ENCODE measurements around the gene SLC36A3.
"Not testable (repeated sequence)": the region's sequence is repeated elsewhere in the genome, so short reads cannot be mapped to it uniquely, and the experiment has no call there.

Gene SLC36A3

GRCh38 chr5:151309266-151309665 is 5.7 kb upstream of the SLC36A3 start:
- H3K4me3 ChIP-seq (ENCODE audit: low read depth, low read length): not testable (repeated sequence)

DNA sequence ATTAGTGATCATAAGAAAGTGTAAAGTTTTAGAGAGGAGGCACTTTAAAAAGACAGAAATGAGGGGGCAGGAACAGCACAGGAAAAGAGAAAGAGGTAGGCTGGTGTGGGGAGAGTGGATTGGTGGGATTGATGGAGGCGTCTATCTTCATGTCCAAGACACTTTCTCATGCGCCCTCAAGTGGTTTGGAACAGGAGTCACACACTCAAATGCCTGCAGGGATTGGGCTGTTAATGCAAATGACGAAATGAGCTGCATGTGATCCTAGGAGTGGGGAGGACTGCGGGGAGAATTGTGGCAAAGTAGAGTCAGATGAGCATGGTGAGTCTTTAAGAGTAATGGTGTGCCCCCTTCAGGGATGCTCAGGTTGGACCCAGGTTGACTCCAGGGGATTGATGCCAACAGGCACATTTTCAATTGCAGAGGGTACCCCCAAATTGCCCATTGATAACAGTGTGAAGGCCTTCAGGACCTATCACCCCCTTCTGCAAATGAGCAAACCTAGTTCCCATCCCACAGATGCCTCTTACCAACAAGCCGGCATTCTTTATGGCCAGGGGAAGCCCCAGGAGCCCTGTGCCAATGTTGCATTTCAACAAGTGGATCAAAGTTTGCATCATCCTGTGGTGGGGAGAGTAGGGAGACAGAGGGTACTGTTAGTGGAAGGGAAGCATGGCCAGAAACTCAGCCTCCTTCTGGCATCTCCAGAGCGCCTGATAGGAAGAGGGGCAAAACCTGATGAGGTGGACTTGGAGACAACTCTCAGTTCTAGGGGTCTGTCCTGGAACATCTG is 5.3 kb downstream of the SLC36A3 start:
- no peak overlapping the region for H3K4me3 ChIP-seq (ENCODE audit: low read depth, low read length)

DNA sequence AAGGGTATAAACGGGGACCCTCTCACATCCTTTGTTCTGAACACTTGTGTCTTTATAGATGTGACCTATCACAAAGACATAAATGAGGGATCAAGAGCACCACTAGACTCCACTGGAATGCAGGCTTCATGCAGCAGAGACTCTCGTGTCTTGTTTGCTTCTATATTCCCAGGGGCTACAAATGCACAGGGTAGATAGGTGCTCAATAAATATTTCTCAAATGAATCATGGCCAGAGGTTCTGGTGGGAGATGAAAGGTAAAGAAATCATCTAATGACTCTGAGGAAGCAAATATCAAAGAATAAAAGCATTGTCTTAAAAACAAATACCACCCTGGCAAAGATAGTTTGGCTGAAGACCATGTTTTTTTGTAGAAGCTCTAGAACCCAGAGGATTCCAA is 6.6 kb downstream of the SLC36A3 start:
- H3K4me3 ChIP-seq (ENCODE audit: low read depth, low read length): no peak overlapping the region

DNA sequence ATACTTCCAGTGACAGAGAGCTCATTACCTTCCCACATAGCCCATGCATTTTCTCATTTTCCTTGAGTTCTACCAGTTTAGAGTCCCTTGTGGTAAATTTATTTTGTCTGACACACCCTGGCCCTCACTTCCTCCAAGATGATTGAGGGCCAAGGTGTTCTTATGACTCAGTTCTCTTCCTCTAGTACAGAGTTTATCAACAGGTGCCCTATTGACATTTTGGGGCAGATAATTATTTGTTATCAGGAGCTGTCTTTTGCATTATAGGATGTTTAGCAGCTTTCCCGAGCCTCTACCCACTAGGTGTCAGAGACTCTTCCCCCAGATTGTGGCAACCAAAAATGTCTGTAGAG is 7.1 kb downstream of the SLC36A3 start:
- no peak overlapping the region for H3K4me3 ChIP-seq (ENCODE audit: low read depth, low read length)

DNA sequence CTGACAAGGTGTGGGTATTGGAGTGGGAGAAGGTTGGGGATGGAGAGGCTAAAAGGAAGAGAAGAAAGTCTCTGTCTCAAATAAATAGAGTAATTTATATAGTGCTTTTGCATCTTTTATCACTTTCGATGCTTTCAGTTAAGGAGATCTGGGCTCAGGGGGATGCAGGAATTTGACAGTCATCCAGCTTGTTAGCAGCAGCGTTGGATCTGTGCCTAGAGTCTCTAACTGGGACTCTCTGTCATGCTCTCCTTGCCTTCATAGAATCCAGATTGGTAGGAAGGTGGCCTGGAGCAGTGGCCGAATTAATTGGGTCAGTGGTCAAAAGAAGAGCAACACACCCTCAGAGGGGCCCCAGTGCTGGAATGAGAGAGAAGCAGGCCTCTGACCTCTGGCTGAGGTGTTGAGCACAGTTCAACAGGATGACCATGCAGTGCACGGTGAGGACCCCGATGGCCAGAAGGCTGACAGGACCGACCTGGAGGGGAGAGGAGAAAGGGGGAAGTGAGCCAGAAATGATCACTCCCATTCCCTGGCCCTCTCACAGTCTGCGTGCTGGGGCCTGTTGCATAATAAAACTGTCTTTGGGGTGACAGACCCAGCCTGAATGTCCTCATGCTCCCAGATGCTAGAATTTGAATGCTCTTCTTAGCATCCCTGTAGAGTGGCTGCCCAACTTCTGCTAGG is 7.6 kb downstream of the SLC36A3 start:
- H3K4me3 ChIP-seq (ENCODE audit: low read depth, low read length): no peak overlapping the region

GRCh38 chr5:151295138-151295537 is 8.4 kb downstream of the SLC36A3 start:
- H3K4me3 ChIP-seq (ENCODE audit: low read depth, low read length): no peak overlapping the region

DNA sequence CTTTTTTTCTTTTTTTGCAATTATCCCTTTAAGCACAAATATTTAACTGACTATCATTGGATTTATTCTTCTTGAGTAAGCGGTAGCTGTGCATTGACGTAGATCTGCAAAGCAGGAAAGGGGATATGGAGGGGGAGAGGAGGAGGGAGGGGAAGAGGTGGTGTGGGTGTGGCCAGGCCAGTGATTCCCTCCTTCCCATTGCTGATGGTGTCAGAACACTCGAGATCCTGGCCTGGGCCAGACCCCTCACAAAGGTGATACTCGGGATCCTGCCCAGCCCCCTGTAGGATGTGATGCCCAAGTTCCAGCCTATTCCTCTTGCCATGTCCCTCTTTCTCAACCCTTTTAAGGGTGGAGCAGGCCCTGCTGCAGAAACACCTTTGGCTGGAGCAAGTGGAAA is 9.9 kb downstream of the SLC36A3 start:
- no peak overlapping the region for H3K4me3 ChIP-seq (ENCODE audit: low read depth, low read length)

GRCh38 chr5:151288180-151288579 is 15.4 kb downstream of the SLC36A3 start:
- H3K4me3 ChIP-seq (ENCODE audit: low read depth, low read length): no peak overlapping the region

DNA sequence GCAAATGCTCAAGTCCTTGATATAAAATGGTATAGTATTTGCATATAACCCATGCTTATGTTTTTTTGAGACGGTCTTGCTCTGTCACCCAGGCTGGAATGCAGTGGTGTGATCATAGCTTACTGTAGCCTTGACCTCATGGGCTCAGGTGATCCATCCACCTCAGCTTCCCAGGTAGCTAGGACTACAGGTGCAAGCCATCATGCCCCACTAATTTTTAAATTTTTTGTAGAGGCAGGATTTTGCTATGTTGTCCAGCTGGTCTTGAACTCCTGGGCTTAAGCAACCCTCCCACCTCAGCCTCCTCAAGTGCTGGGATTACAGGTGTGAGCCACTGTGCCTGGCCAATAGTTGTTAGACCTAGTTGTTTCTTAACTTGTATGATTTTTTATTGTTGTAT is 17.3 kb downstream of the SLC36A3 start:
- no peak overlapping the region for H3K4me3 ChIP-seq (ENCODE audit: low read depth, low read length)

- H3K4me3 ChIP-seq (ENCODE audit: low read depth, low read length): no peak overlapping the region
These were observed 17.9 kb downstream of the SLC36A3 start for GRCh38 chr5:151285683-151286082.

DNA sequence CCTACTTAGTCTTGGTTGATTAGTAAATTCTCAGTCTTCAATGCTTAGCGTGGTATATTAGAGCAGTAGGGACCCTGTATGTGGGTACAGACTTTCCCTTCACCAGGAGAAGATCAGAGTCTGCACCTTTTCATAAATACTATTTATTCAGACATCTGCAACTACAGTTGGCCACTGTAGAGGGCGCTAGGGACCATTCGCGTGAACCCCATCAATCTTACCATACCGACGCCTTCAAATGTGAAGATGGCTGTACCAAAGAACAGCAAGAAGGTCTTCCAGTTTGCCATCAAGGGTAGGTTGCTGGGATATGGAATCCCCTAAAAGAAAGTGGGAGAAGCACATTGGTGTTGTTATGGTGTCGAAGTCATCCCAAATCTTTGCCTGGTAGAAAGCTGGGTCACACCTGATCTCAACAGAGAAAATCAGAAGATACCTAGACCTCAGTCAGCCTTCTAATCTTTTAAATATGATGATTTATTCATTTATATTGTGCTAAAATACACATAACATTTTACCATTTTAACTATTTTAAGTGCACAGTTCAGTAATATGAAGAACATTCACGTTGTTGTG is 19.1 kb downstream of the SLC36A3 start:
- no peak overlapping the region for H3K4me3 ChIP-seq (ENCODE audit: low read depth, low read length)

GRCh38 chr5:151283120-151283825 is 20.3 kb downstream of the SLC36A3 start:
- H3K4me3 ChIP-seq (ENCODE audit: low read depth, low read length): no peak overlapping the region

- no peak overlapping the region for H3K4me3 ChIP-seq (ENCODE audit: low read depth, low read length)
These were observed 22.4 kb downstream of the SLC36A3 start for GRCh38 chr5:151281001-151281639.

GRCh38 chr5:151280443-151280842 is 23.1 kb downstream of the SLC36A3 start:
- H3K4me3 ChIP-seq (ENCODE audit: low read depth, low read length): no peak overlapping the region

DNA sequence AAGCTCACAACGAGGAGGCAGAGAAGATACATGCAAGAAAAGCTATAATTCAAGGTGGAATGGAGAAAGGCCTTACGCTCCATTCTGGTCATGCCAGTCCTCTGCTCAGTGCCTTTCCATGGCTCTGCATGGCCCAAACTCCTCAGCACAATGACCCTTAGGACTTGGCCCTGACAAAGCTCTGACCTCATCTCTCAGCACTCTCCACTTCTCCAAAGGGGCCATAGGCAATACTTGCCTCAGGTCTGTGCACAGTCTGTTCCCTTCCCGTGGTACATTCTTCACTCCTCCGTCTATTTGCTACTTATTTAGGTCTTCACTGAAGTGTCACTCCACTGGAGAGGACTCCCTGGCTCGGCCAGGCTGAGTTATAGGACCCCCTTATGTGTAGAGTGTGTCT is 24.7 kb downstream of the SLC36A3 start:
- H3K4me3 ChIP-seq (ENCODE audit: low read depth, low read length): no peak overlapping the region

DNA sequence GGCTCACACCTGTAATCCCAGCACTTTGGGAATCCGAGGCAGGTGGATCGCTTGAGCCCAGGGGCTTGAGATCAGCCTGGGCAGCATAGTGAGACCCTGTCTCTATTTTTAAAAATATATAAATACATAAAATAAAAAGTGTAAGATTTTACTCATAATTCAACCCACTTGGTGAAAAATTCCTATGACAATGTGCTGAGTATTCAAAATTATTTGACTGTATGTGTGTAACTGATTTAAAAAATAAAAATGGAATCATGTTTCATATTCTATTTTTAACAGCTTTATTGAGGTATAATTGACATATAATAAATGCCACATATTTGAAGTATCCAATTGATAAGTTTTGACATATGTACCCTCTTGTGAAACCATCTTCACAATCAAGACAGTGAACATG is 27.8 kb downstream of the SLC36A3 start:
- H3K4me3 ChIP-seq (ENCODE audit: low read depth, low read length): no peak overlapping the region

GRCh38 chr5:151274666-151275065 is 28.9 kb downstream of the SLC36A3 start:
- no peak overlapping the region for H3K4me3 ChIP-seq (ENCODE audit: low read depth, low read length)

- no peak overlapping the region for H3K4me3 ChIP-seq (ENCODE audit: low read depth, low read length)
These were observed 32.2 kb downstream of the SLC36A3 start for GRCh38 chr5:151271336-151271735.

DNA sequence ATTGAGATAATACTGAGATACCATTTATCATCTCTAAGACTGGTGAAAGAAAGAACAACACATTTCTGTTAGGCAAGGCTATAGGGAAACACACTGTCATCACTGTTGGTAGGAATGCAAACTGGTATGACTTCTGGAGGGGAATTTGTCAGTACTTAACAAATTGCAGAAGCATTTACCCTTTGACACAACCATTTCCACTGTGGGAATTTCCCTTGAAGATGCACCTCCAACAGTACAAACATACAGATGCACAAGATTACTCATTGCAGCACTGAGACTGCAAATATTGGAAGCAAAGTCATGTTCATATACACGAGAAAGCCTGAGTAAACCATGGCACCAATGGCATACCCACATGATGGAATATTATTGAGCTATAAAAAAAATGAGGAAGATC is 33.0 kb downstream of the SLC36A3 start:
- H3K4me3 ChIP-seq (ENCODE audit: low read depth, low read length): no peak overlapping the region

- no peak overlapping the region for H3K4me3 ChIP-seq (ENCODE audit: low read depth, low read length)
These were observed 35.9 kb downstream of the SLC36A3 start for GRCh38 chr5:151267491-151268260.

Measured in iPS-11a (cell line).